ENCODE data around the gene STAB2.

STAB2 gene

GRCh38 chr12:103779410-103780092 is 192.5 kb downstream of the STAB2 start:
- H3K4me3 ChIP-seq (ENCODE audit: low read length) = no peak overlapping the region
- TF ChIP-seq, protein P1, sequence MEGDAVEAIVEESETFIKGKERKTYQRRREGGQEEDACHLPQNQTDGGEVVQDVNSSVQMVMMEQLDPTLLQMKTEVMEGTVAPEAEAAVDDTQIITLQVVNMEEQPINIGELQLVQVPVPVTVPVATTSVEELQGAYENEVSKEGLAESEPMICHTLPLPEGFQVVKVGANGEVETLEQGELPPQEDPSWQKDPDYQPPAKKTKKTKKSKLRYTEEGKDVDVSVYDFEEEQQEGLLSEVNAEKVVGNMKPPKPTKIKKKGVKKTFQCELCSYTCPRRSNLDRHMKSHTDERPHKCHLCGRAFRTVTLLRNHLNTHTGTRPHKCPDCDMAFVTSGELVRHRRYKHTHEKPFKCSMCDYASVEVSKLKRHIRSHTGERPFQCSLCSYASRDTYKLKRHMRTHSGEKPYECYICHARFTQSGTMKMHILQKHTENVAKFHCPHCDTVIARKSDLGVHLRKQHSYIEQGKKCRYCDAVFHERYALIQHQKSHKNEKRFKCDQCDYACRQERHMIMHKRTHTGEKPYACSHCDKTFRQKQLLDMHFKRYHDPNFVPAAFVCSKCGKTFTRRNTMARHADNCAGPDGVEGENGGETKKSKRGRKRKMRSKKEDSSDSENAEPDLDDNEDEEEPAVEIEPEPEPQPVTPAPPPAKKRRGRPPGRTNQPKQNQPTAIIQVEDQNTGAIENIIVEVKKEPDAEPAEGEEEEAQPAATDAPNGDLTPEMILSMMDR (conservative IDR thresholded peaks at IDR 0.05; ENCODE audit: low read length) = no peak
- peak; percentile 46 for DNase-seq (ENCODE audit: low read depth)

GRCh38 chr12:103780093-103780440 is 193.0 kb downstream of the STAB2 start:
- no peak overlapping the region for H3K4me3 ChIP-seq (ENCODE audit: low read length)
- peak; percentile 22 for DNase-seq (ENCODE audit: low read depth)
- TF ChIP-seq, protein P1 (conservative IDR thresholded peaks at IDR 0.05; ENCODE audit: low read length) = no peak

- TF ChIP-seq, protein P1 (conservative IDR thresholded peaks at IDR 0.05; ENCODE audit: low read length) = no peak
- no peak overlapping the region for H3K4me3 ChIP-seq (ENCODE audit: low read length)
- DNase-seq (ENCODE audit: low read depth) = no peak
Measured at GRCh38 chr12:103780992-103781391, 193.9 kb downstream of the STAB2 start.

GRCh38 chr12:103782399-103782798 is 195.3 kb downstream of the STAB2 start:
- DNase-seq (ENCODE audit: low read depth) = no peak
- H3K4me3 ChIP-seq (ENCODE audit: low read length) = no peak overlapping the region
- TF ChIP-seq, protein P1 (conservative IDR thresholded peaks at IDR 0.05; ENCODE audit: low read length) = no peak

DNA sequence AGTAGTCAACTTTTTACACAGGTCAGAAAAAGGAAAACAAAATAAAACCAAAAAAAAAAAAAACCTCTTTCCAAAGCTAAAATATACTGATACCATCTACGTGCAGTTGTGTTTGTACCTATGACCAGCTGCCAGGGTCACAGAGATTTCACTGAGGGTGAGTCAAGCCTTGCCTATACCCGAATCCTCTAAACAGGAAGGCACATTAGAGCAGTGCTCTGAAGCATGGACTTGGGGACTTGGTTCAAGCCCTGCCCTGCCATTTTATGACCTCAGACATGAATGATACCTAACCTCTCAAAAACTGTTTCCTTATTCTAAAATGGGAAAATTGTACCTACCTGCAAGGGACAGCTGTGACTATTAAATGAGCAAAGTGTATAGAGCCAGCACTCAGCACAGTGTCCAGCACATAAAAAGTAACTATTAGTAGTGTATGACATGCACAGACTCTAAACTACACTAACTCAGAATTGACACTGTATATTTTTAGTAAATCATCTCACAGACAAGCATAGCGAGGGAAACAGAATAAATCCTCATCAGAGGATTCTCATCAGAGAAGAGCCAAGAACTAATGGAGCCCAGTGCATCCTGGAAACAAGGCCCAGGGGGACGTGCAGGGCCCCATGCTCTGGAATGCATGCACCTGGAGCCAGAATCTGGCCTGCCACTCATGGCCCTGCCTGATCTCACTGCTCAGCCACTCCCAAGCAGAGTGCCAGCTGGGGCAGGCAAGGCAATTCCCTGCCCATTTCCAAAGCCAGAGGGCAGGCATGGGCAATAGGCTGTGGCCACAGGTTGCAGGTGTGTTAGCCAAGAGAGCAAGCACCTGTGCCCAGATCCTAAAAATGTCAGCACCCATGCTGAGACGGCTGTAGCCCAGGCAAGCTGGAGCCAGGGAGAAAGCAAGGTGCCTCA is 196.9 kb downstream of the STAB2 start:
- no peak for DNase-seq (ENCODE audit: low read depth)
- no peak overlapping the region for H3K4me3 ChIP-seq (ENCODE audit: low read length)
- TF ChIP-seq, protein P1 (conservative IDR thresholded peaks at IDR 0.05; ENCODE audit: low read length) = no peak

GRCh38 chr12:103785243-103786031 is 198.4 kb downstream of the STAB2 start:
- no peak overlapping the region for H3K4me3 ChIP-seq (ENCODE audit: low read length)
- peak; percentile 34 for DNase-seq (ENCODE audit: low read depth)
- TF ChIP-seq, protein P1 (conservative IDR thresholded peaks at IDR 0.05; ENCODE audit: low read length) = no peak
